ENCODE results near the gene OOSP4A.

OOSP4A gene

DNA sequence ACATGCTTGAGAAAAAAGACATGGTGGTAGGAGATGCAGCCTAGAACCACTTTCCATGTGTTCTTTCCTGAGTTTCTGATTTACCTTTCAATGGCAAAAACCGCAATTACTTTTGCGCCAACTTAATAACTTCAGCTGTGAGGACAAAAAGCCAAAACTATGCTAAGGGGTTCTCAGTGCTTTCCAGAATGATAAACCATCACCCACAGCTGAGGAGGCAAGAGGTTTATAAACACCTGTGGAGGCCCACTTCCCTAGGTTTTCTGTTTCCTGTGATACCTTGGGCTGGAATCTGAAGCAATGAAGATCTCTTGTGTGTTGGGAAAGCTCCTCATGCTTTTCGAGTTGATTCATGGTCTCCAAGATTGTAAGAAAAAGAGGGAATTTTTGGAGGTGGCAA, at the start of gene OOSP4A:
Gene OOSP4A (plus strand): TSS at position 301 of the 400 bp plus-strand sequence. CDS start 0 bp downstream, at position 301.
- no peak for DNase-seq (ENCODE audit: low read depth in 2 of 2)

DNA sequence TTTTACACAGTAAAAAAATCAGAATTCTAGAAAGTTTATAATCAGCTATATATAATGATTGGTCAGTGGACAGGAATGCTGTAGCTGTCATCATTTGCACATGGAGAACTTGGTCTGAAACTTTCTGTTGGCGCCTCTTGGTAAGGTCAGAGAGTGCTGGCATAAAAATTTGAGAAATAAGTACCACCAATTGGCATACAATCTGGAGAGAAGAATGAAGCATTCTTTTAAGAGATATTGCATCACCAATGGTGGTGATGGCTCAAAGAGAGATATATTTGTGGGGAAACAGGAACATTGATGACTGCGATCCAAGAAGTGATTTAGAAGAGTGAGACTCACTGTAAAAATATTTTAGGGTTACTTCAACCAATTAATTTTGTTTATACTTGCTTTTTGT, 45.4 kb upstream of the OOSP4A start:
- DNase-seq (ENCODE audit: low read depth in 2 of 2): no peak

DNA sequence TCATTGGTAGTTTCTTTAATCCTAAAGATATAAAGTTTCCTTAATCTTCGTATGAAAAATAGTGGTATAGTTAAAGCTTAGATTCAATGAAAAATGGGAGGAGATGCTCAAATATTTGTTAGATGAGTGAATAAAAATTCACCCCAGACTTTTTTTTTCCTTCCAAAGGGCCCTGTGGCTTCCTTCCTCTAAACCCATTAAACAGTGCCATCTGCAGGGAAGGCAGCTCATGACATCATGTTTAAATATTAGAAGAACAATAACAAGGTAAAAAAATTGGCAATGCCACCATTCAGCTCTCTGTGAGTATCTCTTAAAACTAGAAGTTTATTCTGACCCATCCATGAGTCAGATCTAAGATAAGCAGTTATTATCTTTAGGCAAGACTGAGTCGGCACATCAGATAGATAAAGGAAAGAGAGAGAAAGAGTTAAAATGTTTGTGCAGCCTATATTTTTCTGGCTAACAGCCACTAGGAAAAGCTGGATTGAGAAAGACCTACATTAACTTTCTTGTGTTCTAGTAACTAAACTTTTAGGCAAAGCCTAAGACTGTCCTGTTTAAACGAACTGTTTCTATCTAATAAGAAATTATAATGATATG, 44.7 kb upstream of the OOSP4A start:
- DNase-seq (ENCODE audit: low read depth in 2 of 2): no peak

DNA sequence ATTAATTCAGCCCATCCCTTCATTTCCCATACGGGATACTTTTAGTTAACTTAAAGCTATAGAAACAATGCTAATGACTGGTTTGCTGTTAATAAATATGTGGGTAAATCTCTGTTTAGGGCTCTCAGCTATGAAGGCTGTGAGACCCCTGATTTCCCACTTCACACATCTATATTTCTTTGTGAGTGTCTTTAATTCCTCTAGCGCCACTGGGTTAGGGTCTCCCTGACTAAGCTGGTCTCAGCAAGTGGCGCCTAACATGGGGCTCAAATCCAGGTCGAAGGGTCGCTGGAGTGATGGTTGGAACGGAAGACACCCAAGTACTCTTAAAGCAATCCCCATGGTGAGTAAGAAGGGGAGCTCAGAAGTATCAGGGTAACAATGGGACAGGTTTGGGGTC, 40.0 kb upstream of the OOSP4A start:
- no peak for DNase-seq (ENCODE audit: low read depth in 2 of 2)

DNA sequence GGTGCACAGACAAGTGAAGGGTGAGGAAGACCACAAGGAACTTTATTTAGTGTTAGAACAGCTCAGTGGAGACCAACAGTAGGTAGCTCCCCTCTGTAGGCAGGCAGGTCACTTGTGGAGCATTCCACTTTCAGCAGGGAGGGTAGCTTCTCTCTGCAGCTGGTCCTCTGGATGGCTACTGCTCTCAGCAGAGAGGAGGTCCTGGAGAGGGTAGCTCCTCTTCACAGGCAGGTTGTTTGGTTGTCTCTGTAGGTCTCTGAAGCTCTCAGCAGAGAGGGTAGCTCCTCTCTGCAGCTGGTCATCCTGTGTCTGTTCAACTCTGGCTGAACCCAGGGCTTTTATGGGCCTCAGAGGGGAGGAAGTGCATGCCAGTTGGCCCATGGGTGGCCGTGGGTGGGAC, 32.1 kb upstream of the OOSP4A start:
- no peak for DNase-seq (ENCODE audit: low read depth in 2 of 2)

DNA sequence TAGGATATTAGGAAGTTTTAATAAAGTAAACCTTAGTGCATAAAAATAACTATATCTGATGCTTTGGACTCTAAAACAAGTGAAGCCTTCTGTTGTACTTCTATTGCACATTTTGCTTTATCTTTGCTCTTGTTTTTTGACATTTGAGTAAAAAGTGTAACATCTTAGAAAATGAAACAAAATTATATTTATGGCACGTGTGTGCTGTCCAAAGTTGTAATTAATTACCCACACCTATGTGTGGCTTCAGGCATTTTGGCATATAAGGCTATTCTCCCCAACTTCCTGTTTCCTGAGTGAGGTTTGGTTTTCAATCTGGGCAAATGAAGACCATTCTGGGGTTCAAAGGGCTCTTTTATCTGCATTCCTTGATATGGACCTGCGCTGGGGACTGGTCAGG, 25.7 kb upstream of the OOSP4A start, which contains the start of gene OOSP1:
Gene OOSP1 (plus strand): TSS at position 301 of the 400 bp plus-strand sequence. CDS start 23 bp downstream, at position 324.
- no peak for DNase-seq (ENCODE audit: low read depth in 2 of 2)

DNA sequence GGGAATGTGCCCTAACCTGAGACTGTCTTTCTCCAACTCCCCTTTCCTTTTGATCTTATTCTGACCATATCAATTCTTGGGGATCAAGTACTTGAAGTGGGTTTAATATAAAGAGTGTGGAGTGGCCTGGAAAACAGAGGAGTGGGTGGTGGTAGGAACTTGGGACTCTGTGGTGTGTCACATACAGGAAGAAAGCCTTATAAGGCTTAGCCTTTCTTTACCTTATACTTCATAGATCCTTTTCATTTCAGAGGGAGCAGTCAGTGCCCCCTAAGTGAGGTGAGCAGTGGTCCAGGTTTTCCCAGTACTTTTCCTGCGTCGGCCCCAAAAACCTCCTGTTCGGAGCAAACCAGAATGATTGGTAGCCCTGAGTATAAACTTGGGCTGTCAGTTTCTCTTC, 25.1 kb upstream of the OOSP4A start:
- DNase-seq (ENCODE audit: low read depth in 2 of 2): no peak

DNA sequence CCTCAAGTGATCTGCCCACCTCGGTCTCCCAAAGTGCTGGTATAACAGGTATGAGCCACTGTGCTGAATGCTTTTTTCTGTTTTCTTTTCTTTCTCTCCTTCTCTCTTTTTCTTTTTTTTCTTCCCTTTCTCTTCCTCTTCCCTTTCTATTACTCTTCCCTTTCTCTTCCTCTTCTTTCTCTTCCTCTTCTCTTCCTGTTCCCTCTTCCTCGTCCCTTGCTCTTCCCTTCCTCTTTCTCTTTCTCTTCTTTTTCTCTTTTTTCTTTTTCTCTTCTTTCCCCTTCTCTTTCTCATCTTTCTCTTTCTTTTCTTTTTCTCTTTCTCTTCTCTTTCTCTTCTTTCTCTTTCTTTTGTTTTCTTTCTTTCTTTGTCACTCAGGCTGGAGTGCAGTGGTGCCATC, 24.4 kb upstream of the OOSP4A start:
- no peak for DNase-seq (ENCODE audit: low read depth in 2 of 2)

DNA sequence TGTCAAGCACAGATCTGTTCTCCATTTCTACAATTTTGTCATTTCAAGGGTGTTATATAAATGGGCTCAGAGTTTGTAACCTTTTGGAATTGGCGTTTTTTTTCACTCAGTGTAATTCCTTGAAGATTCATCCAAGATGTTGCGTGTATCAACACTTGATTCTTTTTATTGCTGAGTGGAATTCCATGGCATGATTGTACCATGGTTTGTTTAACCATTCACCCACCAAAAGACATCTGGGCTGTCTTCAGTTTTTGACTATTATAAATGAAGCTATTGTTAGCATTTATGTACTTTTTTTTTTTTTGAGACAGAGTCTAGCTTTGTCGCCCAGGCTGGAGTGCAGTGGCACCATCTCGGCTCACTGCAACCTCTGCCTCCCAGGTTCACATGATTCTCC, 22.7 kb upstream of the OOSP4A start:
- no peak for DNase-seq (ENCODE audit: low read depth in 2 of 2)

DNA sequence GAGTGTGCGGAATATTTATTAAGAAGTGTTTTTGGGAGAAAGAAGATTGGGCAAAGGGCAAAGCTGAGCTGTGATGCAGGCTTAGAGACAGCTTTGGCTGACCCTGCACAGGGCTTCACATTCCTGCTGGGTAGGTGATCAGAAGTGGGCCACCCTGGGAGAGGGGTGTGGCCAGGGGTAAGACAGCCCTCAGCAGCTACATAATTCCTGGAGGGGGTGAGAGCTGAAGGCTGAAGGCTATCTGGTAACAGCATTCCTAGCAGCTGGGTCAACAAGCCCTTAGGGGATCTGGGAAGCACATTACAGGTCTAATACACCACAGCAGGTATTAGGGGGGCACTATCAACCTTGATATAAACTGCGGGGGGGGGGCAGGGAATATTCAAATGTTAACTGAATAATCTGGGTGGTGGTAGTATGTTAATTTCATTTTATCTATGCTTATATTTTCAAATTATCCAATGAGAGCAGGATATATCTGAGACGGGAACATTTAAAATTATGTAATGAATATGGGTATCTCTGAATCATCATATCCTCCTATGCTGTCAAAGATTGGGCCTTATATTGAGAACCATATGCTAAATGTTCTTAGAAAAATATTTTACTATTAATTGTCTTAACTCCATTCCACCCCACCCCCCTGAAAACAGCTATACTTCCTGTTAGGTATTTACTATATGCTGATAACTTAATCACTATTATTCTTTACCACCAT, 19.7 kb upstream of the OOSP4A start:
- no peak for DNase-seq (ENCODE audit: low read depth in 2 of 2)

DNA sequence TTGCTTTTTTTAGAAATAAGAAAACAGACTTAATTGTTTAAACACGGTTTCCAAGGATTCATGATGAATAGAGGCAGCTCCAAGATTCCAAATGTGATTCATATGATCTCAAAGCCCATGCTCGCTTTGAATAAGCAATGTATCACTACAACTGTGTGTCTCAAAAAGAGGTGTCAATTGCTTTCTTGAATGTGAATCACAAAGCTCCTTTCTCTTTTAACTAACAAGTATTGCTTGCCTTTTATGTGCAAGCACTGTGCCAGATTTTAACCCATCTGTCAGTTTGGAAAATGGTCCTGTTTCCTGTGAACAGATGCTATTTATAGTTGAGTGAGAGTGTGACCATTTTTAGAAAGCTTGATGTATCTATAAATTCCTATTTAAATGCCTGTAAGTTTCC, 19.1 kb upstream of the OOSP4A start:
- no peak for DNase-seq (ENCODE audit: low read depth in 2 of 2)

DNA sequence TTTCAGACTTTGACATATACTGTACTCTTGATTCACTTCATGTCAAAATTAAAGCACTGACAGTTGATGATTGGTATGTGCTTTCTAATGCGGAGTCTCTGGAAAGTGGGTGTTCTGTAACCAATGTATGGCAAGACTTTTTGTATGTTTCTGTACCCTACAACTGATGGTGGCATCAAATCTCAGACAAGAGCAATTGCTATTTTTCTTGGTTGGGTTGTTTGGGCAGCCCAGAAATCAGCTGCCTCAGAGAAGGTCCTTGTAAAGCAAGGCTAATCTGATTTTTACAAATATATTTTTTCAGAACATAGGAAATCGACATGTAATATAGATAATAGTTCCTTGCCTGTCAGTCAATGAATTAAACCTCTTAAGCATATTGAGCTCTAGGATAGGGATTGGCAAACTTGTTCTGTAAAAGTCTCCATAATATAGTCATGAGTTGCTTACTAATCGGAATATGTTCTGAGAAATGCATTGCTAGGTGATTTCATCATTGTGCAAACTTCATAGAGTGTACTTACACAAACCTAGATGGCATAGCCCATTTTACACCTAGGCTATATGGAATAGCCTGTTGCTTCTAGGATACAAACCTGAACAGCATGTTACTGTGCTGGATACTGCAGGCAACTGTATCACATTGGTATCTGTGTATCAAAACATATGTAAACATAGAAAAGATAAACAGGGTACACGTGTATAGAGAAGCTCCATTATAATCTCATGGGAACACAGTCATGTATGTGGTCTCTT, 10.2 kb upstream of the OOSP4A start:
- no peak for DNase-seq (ENCODE audit: low read depth in 2 of 2)

DNA sequence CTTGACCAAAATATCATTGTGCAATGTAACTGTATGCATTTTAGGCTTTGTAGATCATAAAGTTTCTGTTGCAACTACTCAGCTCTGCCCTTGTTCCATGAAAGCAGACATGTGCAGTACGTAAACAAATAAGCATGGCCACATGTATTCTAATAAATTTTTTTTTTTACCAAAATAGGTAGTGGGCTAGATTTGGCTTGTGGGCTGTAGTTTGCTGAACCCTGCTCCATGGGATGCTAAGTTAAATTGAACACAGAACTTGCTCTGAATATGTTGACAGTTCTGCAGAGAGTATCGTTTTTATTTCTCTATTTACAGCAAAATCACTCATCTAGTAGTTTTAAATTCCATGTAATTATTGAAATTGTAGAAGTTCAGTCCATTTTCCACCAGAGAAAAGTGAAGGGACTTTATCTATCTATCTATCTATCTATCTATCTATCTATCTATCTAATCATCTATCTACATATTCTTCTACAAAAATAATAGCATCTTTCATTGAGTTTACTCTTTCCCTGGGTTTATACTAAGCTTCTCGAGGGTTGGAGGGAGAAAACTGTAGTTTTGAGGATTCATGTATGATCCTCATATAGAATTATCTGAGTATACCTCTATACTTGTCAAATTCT, 9.5 kb upstream of the OOSP4A start:
- no peak for DNase-seq (ENCODE audit: low read depth in 2 of 2)

DNA sequence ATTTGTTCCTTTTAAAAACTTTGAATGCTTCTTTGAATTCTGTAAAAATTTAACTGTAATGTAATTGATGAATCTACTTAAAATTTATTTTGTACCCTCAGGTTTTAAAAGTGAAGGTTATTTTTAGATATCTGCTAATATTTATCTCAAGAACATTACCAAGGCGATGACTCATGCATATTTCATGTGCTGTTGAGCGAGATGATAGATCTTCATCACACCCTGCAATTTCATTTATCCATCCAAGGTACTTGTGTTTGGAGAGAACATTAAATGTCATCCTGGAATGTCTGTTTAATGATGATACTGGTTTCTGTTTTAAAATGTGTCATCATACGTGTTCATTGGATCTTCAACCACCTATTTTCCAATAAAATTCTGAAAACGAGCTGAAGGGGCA, 6.7 kb upstream of the OOSP4A start:
- DNase-seq (ENCODE audit: low read depth in 2 of 2): no peak

DNA sequence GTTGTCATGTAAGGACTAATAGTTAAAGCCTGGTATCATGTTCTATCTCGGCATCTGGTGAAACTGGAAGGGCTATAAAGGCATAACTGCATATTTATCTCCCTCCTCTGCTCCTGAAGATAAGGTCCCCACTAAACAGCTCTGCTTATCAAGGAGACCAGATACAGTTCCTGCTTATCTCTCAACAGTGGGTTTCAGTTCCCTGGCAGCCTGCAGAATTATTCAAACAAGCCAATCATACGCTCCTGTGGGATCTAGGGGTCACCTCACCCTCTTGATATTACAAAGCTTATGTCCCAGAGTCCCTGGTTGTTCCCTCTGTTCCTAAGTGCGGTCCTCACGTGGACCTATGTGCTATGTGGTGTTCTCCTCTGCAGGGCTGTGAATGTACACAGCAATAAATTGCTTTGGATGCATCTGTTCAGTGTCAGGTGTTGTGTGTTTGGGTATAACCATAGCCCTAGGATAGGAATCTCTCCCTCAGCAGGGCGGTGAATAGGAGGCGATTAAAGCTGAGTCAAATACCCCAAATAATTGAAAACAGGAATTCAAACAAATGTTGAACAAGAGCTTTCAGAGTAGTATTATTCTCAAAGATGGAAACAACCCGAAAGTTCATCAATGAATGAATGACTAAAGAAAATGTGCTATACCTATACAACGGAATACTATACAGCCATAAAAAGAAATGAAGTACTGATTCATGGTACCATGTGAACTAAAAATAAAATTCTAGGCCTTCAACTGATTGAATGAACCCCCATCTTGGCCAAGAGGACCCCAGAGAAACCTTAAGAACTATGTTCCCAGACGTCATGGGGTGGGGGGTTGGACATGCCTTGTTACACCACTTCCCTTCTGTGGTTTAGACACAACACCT, 3.1 kb upstream of the OOSP4A start:
- DNase-seq (ENCODE audit: low read depth in 2 of 2): no peak

DNA sequence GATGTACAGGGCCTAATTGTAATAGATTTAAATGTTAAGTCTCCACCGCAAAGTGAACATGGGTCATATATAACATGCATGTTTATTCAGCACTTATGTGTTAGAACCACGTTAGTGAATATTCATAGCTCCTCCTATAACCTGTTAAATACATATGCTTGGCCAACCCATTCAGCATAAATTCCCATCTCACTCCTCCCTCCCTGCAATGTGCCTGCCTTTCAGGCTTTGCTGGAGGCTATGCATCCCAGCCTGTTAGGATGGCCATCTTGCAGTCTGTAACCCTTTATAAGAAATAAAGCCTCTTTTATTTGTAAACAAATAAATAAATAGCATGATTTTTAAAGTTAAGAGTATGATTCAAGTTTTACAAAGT, 1.7 kb upstream of the OOSP4A start:
- no peak for DNase-seq (ENCODE audit: low read depth in 2 of 2)

DNA sequence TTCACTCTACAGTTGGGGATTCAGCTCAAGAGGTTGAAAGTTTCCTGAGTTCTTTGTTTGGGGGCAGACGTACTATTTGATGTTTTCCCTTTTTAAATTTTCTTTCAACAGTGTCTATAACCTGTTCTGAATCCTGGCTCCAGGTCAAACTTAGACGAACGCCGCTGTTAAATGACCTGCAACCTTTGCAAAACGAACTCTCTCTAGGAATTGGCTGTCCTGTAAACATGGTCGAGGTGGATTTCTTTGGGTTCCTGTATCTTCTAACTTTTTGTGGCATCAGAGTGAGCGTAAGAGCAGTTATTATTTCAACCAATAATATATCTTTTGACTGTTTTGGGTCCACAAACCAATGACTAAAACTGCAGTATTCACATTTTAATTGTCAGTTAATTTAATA, 1.6 kb downstream of the OOSP4A start:
- DNase-seq (ENCODE audit: low read depth in 2 of 2): no peak

DNA sequence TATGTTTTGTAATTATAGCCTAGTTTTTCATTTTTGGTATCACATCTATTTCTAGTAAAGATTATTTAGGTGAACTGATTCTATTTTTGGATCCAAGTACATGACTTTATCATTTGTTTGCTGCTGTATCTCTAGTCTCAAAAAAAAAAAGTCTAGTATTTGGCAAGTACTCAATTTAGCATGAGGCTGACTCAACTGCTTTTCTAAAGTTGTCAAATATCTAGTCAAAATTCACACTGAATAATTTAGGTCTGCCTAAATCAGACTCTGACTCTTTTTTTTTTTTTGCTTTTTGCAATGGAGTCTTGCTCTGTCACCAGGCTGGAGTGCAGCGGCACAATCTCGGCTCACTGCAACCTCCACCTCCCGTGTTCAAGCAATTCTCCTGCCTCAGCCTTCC, 2.4 kb downstream of the OOSP4A start:
- no peak for DNase-seq (ENCODE audit: low read depth in 2 of 2)

DNA sequence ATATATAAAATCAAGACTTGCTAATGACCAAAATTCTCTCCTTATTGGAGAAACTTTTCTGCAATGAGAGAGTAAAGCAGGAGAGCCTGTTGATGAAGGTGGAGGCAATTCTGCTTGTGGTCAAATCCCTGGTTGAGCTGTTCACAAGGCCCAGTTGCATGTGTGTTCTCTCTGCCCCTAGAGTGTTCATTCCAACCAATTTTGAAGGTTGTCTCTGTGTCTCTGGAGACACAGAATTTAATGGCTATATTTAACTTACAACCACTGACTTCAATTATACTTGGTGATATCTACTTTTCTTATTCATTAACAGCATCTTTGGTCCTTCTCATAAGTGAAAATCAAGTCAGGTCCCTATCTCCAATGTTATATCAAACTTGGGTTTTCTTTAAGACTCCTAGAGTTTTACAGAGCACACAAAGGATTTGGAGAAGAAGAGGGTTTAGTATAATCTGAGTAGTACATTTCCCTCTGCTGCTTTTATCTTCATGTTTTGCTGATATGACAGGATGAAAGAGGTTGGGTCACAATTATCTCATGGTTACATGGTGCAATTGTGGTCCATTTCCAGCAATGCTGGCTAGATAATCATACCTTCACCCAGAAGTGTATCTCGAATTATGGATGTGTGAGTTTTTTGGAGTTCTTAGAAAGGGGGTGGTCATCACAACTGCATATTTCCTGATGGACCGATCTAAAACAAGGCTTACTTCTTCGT, 4.0 kb downstream of the OOSP4A start:
- DNase-seq (ENCODE audit: low read depth in 2 of 2): no peak

DNA sequence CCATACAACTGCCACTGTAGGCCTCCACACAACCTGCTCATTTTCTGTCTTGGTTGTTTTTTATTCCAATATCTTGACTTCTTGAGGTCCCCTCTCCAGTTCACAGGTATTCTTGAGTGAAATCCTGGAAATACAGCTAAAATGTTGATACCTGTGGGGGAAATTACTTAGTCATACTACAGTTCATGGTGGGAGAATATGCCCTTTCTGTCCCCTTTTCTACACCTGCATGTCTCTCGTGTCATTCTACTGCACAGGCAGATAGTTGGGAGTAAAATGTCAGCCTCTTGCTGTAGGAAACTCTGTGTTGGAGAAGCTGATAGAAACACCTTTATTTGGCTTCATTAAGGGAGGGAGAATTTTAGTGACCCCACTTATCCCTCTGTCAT, 4.6 kb downstream of the OOSP4A start:
- no peak for DNase-seq (ENCODE audit: low read depth in 2 of 2)

DNA sequence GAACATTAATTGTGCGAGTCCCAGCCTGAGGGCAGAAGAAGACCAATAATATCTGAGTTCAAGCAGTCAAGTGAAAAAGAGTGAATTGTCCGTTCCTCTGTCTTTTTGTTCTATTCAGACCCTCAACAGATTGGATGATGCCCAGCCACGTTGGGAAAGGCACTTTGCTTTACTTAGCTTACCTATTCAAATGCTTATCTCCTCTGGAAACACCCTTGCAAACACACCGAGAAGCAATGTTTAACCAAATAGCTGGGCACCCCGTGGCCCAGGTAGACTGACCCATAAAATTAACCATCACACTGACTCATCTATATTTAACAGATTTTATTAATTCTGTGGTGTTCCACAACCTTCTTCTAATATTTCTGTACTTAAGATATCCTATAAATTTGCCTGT, 9.3 kb downstream of the OOSP4A start:
- no peak for DNase-seq (ENCODE audit: low read depth in 2 of 2)
